Activated gamma-delta T cell (primary cell): ENCODE measurements around the gene CNTNAP1.

Experiments used
- DNase-seq: peaks from one replicate; lab custom pipeline; 2025; lab: John Stamatoyannopoulos, UW

The CNTNAP1 gene

GRCh38 chr17:42685831-42686230 is 3.5 kb downstream of the CNTNAP1 start:
- no peak for DNase-seq

- DNase-seq = no peak
These were observed 4.3 kb downstream of the CNTNAP1 start for GRCh38 chr17:42686520-42687128.

GRCh38 chr17:42687707-42688320 is 5.5 kb downstream of the CNTNAP1 start:
- no peak for DNase-seq

GRCh38 chr17:42690596-42690995 is 8.3 kb downstream of the CNTNAP1 start:
- no peak for DNase-seq

GRCh38 chr17:42691021-42691545 is 8.8 kb downstream of the CNTNAP1 start:
- DNase-seq = no peak

GRCh38 chr17:42692489-42692888 is 10.2 kb downstream of the CNTNAP1 start:
- no peak for DNase-seq

- no peak for DNase-seq
These were observed 12.2 kb downstream of the CNTNAP1 start for GRCh38 chr17:42694524-42694923.

GRCh38 chr17:42695500-42695899 is 13.2 kb downstream of the CNTNAP1 start:
- no peak for DNase-seq

- DNase-seq = no peak
These were observed 14.9 kb downstream of the CNTNAP1 start for GRCh38 chr17:42697108-42697811.

GRCh38 chr17:42698736-42699414 is 16.5 kb downstream of the CNTNAP1 start:
- DNase-seq = no peak

GRCh38 chr17:42699415-42699740 is 17.0 kb downstream of the CNTNAP1 start:
- DNase-seq = no peak

GRCh38 chr17:42700586-42701289 is 18.4 kb downstream of the CNTNAP1 start:
- no peak for DNase-seq

GRCh38 chr17:42702446-42702845 is 20.1 kb downstream of the CNTNAP1 start:
- no peak for DNase-seq

GRCh38 chr17:42704490-42704836 is 22.1 kb downstream of the CNTNAP1 start:
- DNase-seq = no peak

GRCh38 chr17:42704837-42705494 is 22.6 kb downstream of the CNTNAP1 start:
- no peak for DNase-seq

- no peak for DNase-seq
These were observed 24.4 kb downstream of the CNTNAP1 start for GRCh38 chr17:42706732-42707131.

- DNase-seq = no peak
These were observed 26.3 kb downstream of the CNTNAP1 start for GRCh38 chr17:42708588-42708987.

GRCh38 chr17:42709561-42709960 is 27.2 kb downstream of the CNTNAP1 start:
- DNase-seq = no peak

GRCh38 chr17:42720996-42721583 is 38.8 kb downstream of the CNTNAP1 start:
- DNase-seq = no peak

- DNase-seq = no peak
These were observed 41.3 kb downstream of the CNTNAP1 start for GRCh38 chr17:42723636-42724035.

- no peak for DNase-seq
These were observed 42.8 kb downstream of the CNTNAP1 start for GRCh38 chr17:42725143-42725542.
